Keratinocyte (primary cell): ENCODE measurements around the gene MRPL24. TPM values are rescaled to one million over a fixed set of nuclear protein-coding genes. Genes with fewer than 3 reads are reported as not detected.
A peak's percentile ranks its signal among the peaks of the same experiment; 100 is the strongest.

Experiments
- DNase-seq: peaks from one replicate; pipeline ENCODE4 v3.0.0-alpha.2; 2011; ENCODE audit warnings: low read depth, missing footprints, low spot score
- FAIRE-seq: peaks from 2 replicates; lab custom pipeline; 2011; peaks lifted over from hg19 to GRCh38; lab: Jason Lieb, UNC
- H2AFZ ChIP-seq: 2 replicates; pipeline ENCODE4 v1.6.0; 2012; ENCODE audit warnings: low read length, control low read depth, inconsistent platforms; ENCODE audit not compliant: control insufficient read depth
- H3K27ac ChIP-seq: 2 replicates; pipeline ENCODE4 v1.5.1; 2011; ENCODE audit warnings: low read length; ENCODE audit not compliant: control insufficient read depth, insufficient read depth
- H3K27me3 ChIP-seq: 3 replicates; pipeline ENCODE4 v1.6.0; 2011; ENCODE audit warnings: low read length; ENCODE audit not compliant: control insufficient read depth, insufficient read depth; ENCODE audit errors: extremely low read depth
- H3K36me3 ChIP-seq, 2 experiments: 2 replicates in 1 of 2; 3 replicates in 1 of 2; pipeline ENCODE4 v1.5.1; 2011; ENCODE audit warnings: low read length in 2 of 2, mild to moderate bottlenecking in 1 of 2; ENCODE audit not compliant: control insufficient read depth in 2 of 2, insufficient read depth in 2 of 2; ENCODE audit errors: extremely low read depth in 1 of 2
- H3K4me1 ChIP-seq: 3 replicates; pipeline ENCODE4 v1.5.1; 2011; ENCODE audit warnings: low read length; ENCODE audit not compliant: control insufficient read depth, insufficient read depth; ENCODE audit errors: extremely low read depth
- H3K4me2 ChIP-seq: 3 replicates; pipeline ENCODE4 v1.6.0; 2011; ENCODE audit warnings: low read depth, low read length; ENCODE audit not compliant: control insufficient read depth, insufficient read depth; ENCODE audit errors: extremely low read depth
- H3K4me3 ChIP-seq, 3 experiments: fragments of 200-600 bp in 1 of 3; sonication (generic) in 1 of 3; 2 replicates in 2 of 3; 3 replicates in 1 of 3; pipeline ENCODE4 v1.5.1; 2011 to 2016; ENCODE audit warnings: low read length in 3 of 3, mild to moderate bottlenecking in 3 of 3, control low read depth in 2 of 3, inconsistent platforms in 1 of 3, low read depth in 1 of 3, mixed read lengths in 1 of 3, mixed run types in 1 of 3, moderate library complexity in 1 of 3; ENCODE audit not compliant: control insufficient read depth in 2 of 3, insufficient read depth in 2 of 3; ENCODE audit errors: extremely low read depth in 1 of 3
- H3K79me2 ChIP-seq: 2 replicates; pipeline ENCODE4 v1.6.0; 2012; ENCODE audit warnings: low read length; ENCODE audit not compliant: control insufficient read depth, insufficient read depth
- H3K9ac ChIP-seq: 3 replicates; pipeline ENCODE4 v1.6.0; 2011; ENCODE audit warnings: low read length; ENCODE audit not compliant: control insufficient read depth, insufficient read depth; ENCODE audit errors: extremely low read depth
- H3K9me1 ChIP-seq: 3 replicates; pipeline ENCODE4 v1.6.0; 2011; ENCODE audit warnings: low read length; ENCODE audit not compliant: control insufficient read depth, insufficient read depth; ENCODE audit errors: extremely low read depth
- H3K9me3 ChIP-seq: 2 replicates; pipeline ENCODE4 v1.5.1; 2012; ENCODE audit warnings: low read depth, low read length; ENCODE audit not compliant: control insufficient read depth
- H4K20me1 ChIP-seq: 3 replicates; pipeline ENCODE4 v1.6.0; 2011; ENCODE audit warnings: low read length; ENCODE audit not compliant: control insufficient read depth, insufficient read depth; ENCODE audit errors: extremely low read depth
- CTCF ChIP-seq, 3 experiments: IDR thresholded peaks in 1 of 3; conservative IDR thresholded peaks in 1 of 3; optimal IDR thresholded peaks in 1 of 3; 2 replicates in 2 of 3; 3 replicates in 1 of 3; pipeline versions ENCODE3 to v1.5.1; 2011; ENCODE audit warnings: low read length in 3 of 3, mild to moderate bottlenecking in 3 of 3, moderate library complexity in 2 of 3, control low read depth in 1 of 3, inconsistent platforms in 1 of 3; ENCODE audit not compliant: insufficient read depth in 2 of 3; ENCODE audit errors: extremely low read depth in 1 of 3
- EZH2 ChIP-seq: IDR thresholded peaks from one replicate; pipeline ENCODE4 v1.6.1; 2012; ENCODE audit warnings: inconsistent platforms, mild to moderate bottlenecking, low read length, moderate library complexity
- dilution Hi-C: fragments of 300-500 bp; cut with MboI; formaldehyde crosslinking; loops from one replicate; pipeline ENCODE4 v1.7.0; 2020; ENCODE audit warnings: low sequenced_read_pairs; ENCODE audit not compliant: extremely low pct_ligation_motif_present
- polyA plus RNA-seq, 5 experiments: library from polyadenylated mRNA; depleted of rRNA in 3 of 5; stranded (reverse) in 3 of 5; stranded (forward) in 1 of 5; unstranded in 1 of 5; fragments of >200 nt; gene quantifications; 1 replicate in 1 of 5; 2 replicates in 3 of 5; 3 replicates in 1 of 5; pipeline versions ENCODE4 v1.2.1 to v1.2.3, GENCODE V29; 2011 to 2012; ENCODE audit warnings: missing spikeins in 2 of 5, low read depth in 1 of 5, low replicate concordance in 1 of 5

Gene MRPL24
- polyA plus RNA-seq, 1 donor (not counting 4 experiments of a cell fraction or from before 2014, with no cell fraction given), result 157 TPM

- Histone ChIP-seq H2AFZ (peak overlapping the region; percentile 41), H4K20me1 (no peaks in the 10 kb centered on the region), H3K27ac (no peak overlapping the region), H3K36me3 (no peaks in the 10 kb centered on the region), H3K4me2 (peak overlapping the region; percentile 89), H3K9me3 (no peaks in the 10 kb centered on the region), H3K4me3 (peak overlapping the region; percentile 31 to 51 (median 50)), H3K9ac (peak overlapping the region; percentile 58), H3K4me1 (peaks cover 37% of the 10 kb centered on the region), H3K27me3 (peaks cover 20% of the 10 kb centered on the region), H3K79me2 (no peaks in the 10 kb centered on the region), H3K9me1 (no peaks in the 10 kb centered on the region)
- no peak for FAIRE-seq
- DNase-seq, result no peak
- TF ChIP-seq CTCF (optimal IDR thresholded peaks at IDR 0.05 in 1 of 3, IDR thresholded peaks at IDR 0.05 in 1 of 3, conservative IDR thresholded peaks at IDR 0.05 in 1 of 3; ENCODE audit: extremely low read depth in 1 of 3, insufficient read depth in 2 of 3, low read length in 3 of 3), result peak; percentile 67 to 91 (median 83)
- TF ChIP-seq EZH2, result peak; percentile 27
- dilution Hi-C loops, result no loop called here
These were observed 34.8 kb downstream of the MRPL24 start for GRCh38 chr1:156705918-156706656.

DNA sequence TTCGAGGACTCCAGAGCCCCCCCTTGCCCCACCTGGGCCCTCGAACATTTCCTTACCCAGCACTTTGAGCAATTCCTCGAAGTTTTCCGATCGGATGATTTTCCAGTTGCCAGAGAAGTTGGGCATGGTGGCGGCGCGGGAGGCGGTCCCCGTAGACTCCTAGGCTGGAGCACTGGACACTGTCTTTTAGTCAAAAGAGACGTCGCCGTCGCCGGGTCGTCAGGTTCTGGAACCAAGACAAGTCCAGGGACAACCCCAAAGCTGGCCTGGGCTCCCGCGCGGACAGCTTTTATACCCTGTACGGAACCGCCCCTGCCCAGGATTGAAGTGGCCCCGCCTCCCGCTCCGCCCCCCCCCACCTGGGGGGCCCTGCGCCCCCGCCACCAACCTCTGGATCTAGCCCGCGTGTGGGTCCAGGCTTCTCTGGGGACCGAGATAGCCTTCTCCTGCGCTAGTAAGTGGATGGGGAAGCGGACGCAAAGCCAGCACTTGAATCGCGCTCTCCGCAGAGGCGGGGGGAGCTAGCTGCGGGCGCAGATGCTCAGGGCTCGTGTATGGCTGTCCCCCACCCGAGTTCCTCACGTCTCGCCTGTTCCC, 35.5 kb downstream of the MRPL24 start, which contains the start of gene CRABP2:
TSS of gene CRABP2 (minus strand) at position 263 of the 597 bp plus-strand sequence. CDS start at position 126, 137 bp downstream.
- no peak for TF ChIP-seq EZH2
- TF ChIP-seq CTCF (optimal IDR thresholded peaks at IDR 0.05 in 1 of 3, IDR thresholded peaks at IDR 0.05 in 1 of 3, conservative IDR thresholded peaks at IDR 0.05 in 1 of 3; ENCODE audit: extremely low read depth in 1 of 3, insufficient read depth in 2 of 3, low read length in 3 of 3), result no peak
- peak within 1 kb of the TSS; percentile 31 to 51 (median 50) for H3K4me3 ChIP-seq
- peak within 1 kb of the TSS; percentile 89 for H3K4me2 ChIP-seq
- H3K36me3 ChIP-seq, result no peaks in the 10 kb centered on the region
- H3K27ac ChIP-seq, result no peak within 1 kb of the TSS
- H3K9ac ChIP-seq, result peak within 1 kb of the TSS; percentile 58
- FAIRE-seq, result no peak
- no peaks in the 10 kb centered on the region for H3K9me1 ChIP-seq
- peaks cover 32% of the 10 kb centered on the region for H3K4me1 ChIP-seq
- no peaks in the 10 kb centered on the region for H4K20me1 ChIP-seq
- H3K27me3 ChIP-seq, result peaks cover 20% of the 10 kb centered on the region
- H2AFZ ChIP-seq, result peak within 1 kb of the TSS; percentile 41
- dilution Hi-C loops, result no loop called here
- no peak for DNase-seq
- no peaks in the 10 kb centered on the region for H3K79me2 ChIP-seq
- H3K9me3 ChIP-seq, result no peaks in the 10 kb centered on the region
